Activated CD4-positive, alpha-beta T cell treated with anti-CD3 and anti-CD28 coated beads, Interleukin-2, amount 50 U/mL, for 24 hours (primary cell): Measurements from ENCODE around the gene DSE.

Experiments used
- DNase-seq, 2 donors: peaks; one replicate each; pipeline ENCODE4 v3.0.0-alpha.2; 2020; ENCODE audit warnings: low read depth in 1 of 2, low spot score in 1 of 2

Gene DSE

DNA sequence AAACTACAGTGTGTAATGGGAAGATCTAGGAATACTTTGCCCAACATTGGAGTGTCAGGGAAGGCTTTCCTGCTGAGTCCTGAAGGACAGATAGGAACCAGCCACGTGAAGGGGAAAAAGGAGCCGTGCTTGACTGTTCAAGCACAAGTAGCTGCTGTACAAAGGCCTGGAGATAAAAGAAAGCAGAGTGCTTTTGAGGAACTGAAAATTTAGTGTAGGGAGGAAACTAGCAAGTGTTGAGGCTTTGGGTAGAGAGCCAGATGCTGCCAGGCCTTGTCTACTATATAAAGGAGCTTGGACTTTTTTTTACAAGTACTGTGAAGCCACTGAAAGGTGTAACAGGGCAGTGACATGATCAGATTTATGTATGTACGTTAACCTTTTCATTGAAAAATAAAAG is 39.0 kb downstream of the DSE start:
- no peak for DNase-seq

DNA sequence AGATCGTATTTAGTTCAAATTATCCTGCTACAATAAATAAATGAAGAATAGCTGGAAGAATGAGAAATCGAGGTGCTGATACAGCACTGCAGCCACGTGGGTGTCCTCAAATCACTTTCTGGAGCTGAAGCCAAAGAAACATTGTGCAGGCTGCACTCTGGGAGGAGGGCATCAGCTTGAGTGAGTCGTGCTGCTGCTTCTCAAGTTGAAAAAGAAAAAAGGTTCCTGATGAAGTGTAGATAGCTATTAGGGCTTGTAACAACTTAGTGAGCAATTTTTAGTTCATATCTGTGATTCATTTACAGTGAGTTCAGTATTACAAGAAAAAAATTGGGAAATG is 40.5 kb downstream of the DSE start:
- DNase-seq = no peak

DNA sequence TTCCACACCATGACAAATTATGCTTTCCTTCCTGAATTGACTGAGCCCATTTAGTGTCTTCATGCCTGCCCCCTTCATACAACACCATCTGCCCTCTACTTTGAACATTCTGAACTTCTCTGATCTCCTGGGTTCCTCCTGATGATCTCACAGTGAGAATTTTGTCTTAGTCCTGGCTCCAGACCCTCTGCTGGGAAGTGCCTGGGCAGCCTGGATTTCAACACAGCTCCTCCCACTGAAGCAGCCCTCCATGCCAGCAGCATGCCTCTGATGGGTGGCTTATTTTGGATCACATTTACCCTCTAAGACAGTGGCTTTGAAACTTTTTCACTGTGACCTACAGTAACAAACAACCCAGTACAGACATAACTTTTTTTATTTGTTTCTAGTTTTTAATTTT is 41.5 kb downstream of the DSE start:
- DNase-seq = no peak

DNA sequence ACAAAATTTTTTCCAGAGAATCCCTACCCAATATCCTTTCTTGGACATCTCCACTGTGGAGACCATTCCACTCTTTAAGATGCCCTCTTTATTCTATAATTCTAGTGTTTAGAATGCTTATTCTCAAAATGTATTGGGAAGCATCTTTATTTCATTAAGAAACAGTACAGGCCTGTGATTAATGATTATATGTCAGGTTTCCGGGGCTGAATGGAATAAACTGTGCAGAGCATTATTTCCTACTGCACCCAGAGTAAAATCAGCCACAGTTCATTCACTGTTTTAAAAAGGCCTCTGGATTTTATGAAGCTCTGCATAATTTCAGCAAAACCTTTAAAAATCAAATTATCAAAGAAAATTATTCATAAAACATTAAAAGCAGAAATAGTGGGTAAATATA is 42.6 kb downstream of the DSE start:
- DNase-seq = no peak

DNA sequence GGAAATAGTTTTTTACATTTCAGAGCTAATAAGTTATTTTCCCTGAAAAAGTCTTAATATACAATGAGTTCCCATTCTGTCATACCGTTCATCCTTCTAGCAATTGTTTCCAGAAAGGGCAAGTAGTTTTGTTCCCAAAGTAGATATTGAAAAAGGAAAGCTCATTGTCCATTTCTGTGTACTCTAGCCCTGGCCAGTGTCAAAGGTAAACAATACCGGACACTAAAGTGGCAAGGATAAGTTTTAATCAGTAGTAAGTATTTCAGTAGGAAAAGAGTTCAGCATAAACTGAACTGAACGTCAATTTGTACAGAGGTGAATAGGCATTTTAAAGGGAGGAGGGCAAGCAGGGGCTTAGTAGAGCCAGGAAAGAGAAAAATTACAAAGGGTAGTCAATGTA is 46.9 kb downstream of the DSE start:
- no peak for DNase-seq

DNA sequence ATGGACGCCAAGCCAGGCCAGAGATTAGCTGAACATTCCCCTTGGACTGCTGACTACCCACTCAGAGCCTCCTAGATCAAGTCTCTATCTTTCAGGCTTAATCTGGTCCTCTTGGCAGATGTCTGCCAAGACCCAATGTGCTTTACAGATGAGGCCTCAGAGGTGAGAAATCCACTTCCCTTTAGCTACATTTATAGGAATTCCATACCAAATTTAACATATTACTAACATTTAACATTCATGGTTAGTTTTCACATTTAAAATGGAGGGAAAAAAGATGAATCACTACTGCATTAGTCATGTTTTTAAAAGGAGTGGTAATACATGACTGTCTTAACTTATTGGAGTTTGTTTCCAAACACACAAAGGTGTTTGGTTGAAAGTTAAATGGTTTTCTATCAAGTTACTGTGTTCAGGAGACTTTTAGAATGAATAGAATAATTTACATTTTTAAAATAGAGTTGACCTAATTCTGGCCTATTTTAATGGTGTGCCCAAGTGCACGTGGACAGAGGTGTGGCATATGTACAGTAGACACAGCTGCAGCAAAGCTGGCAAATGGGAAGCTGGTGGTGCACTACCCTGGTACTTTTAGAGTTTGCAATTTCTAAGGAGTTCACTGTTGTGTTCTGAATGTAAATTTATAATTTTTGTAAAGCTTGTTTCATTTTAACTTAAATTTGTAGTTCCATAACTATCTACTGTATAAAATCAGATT is 48.5 kb downstream of the DSE start:
- DNase-seq = no peak

DNA sequence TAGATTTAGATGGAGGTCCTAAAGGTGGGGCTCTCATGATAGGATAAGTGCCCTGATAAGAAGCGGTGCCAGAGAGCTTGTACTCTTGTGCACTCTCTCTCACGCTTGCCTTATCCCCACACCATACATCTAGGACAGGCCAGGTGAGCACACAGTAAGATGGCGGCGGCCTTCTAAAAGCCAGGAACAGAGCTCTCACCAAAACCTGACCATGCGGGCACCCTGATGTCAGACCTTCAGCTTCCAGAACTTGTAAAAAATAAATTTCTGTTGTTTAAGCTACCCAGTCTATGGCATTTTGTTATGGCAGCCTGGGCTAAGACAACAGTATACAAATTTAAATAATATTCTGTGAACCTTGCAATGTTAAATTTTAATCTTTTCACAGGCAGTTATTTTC is 49.6 kb downstream of the DSE start:
- DNase-seq = no peak

DNA sequence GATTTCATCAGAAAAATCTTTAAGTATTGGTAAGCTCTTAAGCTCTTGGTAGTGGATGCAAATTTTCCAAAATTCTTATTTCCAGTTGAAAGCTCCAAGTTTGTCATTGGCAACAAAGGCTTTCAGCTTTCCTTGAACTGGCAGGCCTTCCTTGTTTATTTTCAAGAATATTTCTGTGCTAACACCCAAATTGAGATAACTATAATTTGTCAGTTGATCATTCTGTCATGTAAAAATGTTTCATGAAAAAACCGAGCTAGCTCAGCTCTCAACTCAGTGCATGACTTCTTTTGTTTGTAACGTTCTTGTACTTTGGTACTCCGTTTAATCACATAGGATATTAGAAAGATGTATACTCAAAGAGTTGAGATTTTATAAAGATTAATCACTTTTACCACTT is 51.5 kb downstream of the DSE start:
- DNase-seq = no peak

DNA sequence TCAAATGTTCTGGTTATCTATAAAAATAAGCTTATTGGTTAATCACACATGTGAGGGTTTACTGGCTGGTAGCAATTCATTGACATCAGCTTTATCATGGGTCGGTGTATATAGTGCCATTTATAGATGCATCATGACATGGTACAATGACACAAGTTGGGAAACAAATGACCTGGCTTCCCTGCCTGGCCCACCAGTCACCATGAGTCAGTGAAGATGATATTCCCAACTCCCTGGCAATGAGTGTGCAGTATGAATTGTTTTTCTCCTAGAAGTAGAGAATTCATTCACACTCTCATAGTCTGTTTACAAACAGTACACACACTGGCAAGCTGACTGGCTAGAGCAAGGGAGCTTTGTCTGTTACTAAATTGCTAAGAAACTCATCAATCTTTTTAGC is 53.3 kb downstream of the DSE start:
- DNase-seq = no peak

DNA sequence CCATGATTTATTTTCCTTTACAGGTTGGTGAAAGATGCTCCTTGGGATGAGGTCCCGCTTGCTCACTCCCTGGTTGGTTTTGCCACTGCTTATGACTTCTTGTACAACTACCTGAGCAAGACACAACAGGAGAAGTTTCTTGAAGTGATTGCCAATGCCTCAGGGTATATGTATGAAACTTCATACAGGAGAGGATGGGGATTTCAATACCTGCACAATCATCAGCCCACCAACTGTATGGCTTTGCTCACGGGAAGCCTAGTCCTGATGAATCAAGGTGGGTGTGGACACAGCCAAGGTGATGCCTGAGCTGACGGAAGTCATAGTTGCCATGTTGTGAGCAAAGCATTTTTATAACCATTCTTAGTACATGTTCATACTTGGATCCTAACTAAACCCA is 55.8 kb downstream of the DSE start:
- DNase-seq = no peak

DNA sequence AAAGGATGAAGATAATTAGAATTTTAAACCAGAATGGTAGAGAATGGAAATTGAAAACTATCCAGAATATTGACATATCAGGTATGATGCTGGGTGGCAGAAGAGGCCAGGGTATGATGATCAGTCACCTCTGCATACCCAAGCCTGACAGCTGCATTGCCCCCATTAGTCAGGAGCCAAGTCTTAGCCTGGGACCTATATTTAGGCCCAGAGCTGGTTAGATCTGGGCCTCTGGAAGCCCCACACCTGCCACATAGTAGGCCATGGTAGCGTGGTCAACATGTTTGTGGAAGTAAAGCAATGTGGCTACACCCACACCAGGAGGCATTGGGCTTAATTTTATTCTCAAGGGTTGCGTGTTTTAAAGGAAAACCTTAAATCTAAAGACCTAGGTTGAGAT is 58.4 kb downstream of the DSE start:
- DNase-seq = no peak

DNA sequence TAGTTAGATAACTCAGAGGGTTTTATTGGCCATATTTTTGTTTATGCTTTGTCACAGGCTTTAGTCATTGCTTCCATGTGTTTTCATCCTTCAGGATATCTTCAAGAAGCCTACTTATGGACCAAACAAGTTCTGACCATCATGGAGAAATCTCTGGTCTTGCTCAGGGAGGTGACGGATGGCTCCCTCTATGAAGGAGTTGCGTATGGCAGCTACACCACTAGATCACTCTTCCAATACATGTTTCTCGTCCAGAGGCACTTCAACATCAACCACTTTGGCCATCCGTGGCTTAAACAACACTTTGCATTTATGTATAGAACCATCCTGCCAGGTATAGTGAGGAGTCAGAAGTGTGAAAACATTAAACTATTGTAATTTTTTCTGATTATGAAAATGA is 60.1 kb downstream of the DSE start:
- no peak for DNase-seq

DNA sequence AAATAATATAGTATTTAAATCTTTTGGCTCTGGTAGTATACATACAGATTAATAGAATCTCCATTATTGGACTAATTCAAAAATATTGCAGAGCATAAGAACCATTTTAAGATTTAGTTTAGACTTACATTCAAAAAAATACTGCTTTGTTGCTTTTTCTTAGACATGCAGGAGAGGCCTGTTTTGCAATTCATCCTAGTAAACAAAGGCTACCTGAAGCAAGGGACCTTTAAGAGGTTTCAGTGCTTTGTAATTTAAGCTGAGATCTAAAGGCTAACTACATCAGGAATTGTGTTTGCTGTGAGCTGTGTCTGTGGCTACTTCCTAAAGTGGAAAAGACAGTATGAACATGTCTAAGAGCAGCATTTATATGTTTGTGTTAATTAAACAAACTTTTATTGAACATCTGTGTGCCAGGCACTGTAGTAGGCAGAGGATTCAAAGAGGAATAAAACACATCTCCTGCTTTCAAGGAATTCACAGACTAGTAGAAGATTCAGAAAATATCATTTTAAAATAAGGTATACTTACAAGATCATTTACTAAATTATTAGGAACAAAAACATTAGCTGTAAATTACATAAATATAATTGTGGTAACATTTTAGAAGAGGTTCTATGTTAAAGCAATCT is 61.3 kb downstream of the DSE start:
- DNase-seq = no peak

DNA sequence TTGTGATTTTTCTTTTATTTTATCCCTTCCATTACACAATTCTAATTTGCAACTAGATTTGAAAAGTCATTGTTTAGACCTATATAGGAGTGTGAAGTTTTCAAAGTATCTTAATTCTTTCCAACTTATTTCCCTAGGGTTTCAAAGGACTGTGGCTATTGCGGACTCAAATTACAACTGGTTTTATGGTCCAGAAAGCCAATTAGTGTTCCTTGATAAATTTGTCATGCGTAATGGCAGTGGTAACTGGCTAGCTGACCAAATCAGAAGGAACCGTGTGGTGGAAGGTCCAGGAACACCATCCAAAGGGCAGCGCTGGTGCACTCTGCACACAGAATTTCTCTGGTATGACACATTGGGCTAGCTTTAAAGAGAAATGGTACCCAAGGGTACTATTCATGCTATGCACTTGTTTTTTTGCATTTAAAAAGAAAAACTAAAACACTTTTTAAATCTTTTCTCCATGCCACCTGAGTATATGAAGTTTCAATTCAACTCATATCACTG is 62.5 kb downstream of the DSE start:
- DNase-seq = no peak

DNA sequence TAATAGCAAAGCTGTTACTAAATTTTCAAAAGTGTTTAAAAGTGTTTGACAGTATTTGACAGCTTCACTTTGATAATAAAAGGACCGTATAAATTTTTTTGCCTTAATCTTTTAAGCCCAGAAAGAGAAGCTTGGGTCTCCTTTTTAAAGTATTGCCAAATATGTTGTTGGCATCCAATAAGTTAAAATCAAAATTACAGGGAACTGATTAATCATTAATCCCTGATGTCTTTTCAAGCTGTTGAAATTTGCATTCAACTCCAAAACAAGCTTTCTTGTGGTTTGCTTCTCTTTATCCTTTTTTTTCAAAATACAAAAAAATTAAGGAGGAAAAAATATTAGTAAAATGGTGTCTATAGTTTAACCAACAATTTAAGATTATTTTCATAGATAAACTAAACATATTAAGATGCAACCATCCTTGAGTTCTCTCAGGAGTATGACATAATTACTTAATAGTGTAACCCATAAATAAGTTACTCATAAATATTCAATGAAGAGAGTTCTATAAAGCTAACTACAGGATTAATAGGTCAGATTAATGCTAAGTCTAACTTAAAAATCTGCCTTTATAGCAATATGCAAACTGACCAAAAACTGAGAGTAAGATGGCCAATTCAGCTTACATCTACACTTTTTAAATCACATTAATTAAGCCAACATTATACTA is 63.4 kb downstream of the DSE start:
- DNase-seq = no peak

DNA sequence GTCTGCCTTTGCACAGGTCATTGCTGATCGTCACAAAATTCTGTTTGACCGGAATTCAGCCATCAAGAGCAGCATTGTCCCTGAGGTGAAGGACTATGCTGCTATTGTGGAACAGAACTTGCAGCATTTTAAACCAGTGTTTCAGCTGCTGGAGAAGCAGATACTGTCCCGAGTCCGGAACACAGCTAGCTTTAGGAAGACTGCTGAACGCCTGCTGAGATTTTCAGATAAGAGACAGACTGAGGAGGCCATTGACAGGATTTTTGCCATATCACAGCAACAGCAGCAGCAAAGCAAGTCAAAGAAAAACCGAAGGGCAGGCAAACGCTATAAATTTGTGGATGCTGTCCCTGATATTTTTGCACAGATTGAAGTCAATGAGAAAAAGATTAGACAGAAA is 65.8 kb downstream of the DSE start:
- DNase-seq = no peak

DNA sequence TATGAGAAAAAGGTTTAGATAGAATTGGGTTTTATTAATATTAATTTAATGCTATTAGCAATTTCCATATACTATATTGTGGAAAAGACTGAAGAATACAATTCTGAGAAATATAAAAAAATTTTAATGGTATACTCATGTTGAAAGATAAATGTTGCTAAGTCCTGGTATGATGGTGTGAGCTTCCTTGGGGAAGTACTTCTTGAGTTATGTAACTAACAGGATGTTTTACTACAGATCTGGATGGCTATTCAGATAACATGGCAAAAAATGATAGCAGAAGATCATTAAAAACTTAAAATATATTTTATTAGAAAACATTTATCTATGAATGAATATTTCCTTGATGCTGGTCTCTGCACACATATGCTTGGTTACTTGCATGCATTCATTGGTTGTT is 66.9 kb downstream of the DSE start:
- DNase-seq = no peak

DNA sequence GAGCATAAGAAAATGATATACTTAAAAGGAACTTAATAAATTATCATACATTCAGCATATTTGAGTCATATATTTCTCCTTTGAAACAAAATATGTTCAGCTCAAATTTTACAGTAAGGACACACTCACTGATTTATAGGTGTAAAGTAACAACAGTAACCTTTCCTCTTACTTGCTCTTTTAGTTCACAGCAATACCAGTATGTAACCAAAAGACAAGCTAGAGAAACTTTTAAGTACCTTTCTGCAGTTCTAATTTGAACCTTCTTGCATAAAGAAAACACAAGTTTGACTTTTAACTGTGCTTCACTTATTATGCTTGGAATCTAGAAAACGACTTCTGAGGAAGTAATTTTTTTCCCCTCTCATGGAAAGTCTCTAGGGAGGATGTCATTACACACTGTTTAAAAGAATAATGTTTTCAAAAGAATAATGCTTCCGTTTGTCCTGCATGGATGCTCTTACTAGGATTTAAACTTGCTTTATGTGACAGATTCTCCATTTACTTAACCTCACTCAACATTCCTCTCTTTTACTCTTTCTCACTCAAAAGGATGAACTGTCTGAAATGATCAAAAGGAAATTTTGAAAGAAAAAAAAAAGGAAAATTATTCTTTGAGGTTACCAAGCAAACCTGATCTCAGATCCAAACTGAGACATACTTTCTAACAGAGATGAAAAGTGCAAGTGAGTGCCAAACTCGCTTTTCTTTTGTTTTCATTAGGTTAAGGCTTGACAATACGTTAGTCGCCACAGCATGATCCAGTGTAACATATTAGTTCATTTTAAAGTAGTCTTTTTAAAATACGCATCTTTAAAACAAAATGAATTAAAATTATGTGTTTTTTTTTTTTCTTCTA is 68.1 kb downstream of the DSE start:
- DNase-seq = no peak

DNA sequence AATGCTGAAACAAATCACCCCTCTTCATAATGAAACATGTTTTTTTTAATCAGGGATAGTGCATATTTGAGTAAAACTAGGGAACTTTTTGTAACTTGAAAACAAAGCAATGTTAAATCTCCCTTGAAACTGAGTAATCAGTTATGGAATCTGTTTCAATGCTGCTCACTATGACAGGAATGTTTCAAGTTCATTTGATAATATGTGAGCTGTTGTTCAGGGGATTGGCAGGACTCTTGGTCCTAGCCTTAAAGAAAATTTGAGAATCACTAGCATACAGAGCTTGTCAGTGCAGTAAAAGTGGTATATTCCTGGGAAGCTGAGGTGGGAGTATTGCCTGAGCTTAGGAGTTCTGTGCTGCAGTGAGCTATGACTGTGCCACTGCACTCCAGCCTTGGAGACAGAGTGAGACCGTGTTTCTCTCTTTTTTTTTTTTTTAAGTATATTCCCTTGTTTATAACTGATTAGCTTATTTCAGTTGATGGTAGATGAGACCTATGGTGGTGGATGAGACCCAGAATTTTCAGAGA is 68.8 kb downstream of the DSE start:
- no peak for DNase-seq

DNA sequence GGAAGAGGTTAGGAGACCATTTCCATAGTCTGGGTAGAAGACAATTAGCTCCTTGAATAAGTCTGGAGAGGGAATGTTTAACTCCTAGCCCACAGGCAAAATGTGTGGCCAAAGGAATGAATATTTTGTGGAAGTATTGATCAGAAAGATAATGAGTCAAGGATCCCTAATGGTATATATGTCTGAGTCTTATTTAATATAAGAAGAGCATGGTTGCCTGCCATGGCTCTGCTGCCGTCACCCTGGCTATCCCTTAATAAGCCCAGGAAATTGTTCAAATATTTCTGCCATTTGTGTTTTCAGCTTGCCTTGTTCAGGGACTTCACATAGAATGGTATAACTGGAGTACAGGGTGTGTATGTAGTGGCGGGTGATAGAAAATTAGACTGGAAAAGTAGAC is 72.4 kb downstream of the DSE start:
- no peak for DNase-seq

DNA sequence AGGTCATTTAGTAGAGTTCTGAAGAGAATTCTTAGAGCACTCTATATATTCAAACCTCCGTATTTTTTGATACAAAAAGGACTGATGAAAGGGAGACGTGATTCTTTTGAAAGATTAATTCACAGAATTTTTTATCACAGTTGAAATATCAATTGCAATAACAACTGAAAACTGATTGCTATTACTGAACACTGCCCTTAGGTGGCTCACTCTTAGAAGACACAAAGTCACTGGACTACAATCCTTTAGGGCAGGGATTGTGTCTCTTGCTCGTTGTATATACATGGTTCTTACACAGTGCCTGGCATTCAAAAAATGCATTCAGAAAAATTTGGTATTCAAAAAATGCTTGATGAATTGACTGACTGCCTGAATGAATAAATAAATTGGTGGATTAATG is 73.3 kb downstream of the DSE start:
- no peak for DNase-seq

DNA sequence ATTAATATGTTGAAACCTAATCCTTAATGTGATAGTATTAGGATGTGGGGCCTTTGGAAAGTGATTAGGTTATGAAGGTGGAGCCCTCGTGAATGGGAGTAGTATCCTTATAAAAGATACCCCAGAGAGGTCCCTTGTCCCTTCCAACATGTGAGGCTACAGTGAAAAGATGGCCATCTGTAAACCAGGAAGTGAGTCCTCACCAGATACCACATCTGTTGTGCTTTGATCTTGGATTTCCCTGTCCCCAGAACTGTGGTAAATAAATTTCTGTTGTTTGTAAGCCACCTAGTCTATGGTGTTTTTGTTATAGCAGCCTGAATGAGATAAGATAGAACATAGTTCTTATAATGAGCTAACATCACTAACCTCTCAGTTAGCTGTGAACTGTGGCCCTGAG is 73.8 kb downstream of the DSE start:
- no peak for DNase-seq
